Calu3 (cell line): Measurements from ENCODE around the gene LARGE1. TPM values are rescaled to one million over a fixed set of nuclear protein-coding genes. Genes with fewer than 3 reads are reported as not detected.

Experiments
- BruUV-seq: library from RNA; stranded (reverse); fragments of 400-500 nt; replicated peaks from 2 replicates; lab custom pipeline; 2021; lab: Mats Ljungman, UMichigan
- CTCF ChIA-PET: fragments of 300-600 bp; sonication (Branson Sonifier 250); formaldehyde crosslinking; loops from one replicate; lab custom pipeline; 2022; ENCODE audit warnings: antibody characterized with exemption; lab: Charles Lee
- DNase-seq: peaks from one replicate; pipeline ENCODE4 v3.0.0; 2022
- H3K27ac Mint-ChIP-seq: one replicate; pipeline ENCODE4 v1.8.0; 2022; ENCODE audit warnings: mixed read lengths; ENCODE audit not compliant: unreplicated experiment
- H3K27me3 Mint-ChIP-seq: one replicate; pipeline ENCODE4 v1.8.0; 2022; ENCODE audit warnings: mixed read lengths; ENCODE audit not compliant: unreplicated experiment
- H3K36me3 Mint-ChIP-seq: one replicate; pipeline ENCODE4 v1.8.0; 2022; ENCODE audit warnings: mild to moderate bottlenecking, moderate library complexity, mixed read lengths; ENCODE audit not compliant: insufficient read depth, unreplicated experiment
- H3K4me1 Mint-ChIP-seq: one replicate; pipeline ENCODE4 v1.8.0; 2022; ENCODE audit warnings: mild to moderate bottlenecking, low read depth, mixed read lengths; ENCODE audit not compliant: unreplicated experiment
- H3K4me3 Mint-ChIP-seq: one replicate; pipeline ENCODE4 v1.8.0; 2022; ENCODE audit warnings: mild to moderate bottlenecking, low read depth, moderate library complexity, mixed read lengths; ENCODE audit not compliant: unreplicated experiment
- H3K9me3 Mint-ChIP-seq: one replicate; pipeline ENCODE4 v1.8.0; 2022; ENCODE audit warnings: low read depth, mixed read lengths; ENCODE audit not compliant: unreplicated experiment
- intact Hi-C: fragments of 100-400 bp; cut with micrococcal nuclease; formaldehyde crosslinking; loops from one replicate; pipeline ENCODE4 v1.10.0; 2022; ENCODE audit not compliant: unreplicated experiment
- total RNA-seq: library from RNA; stranded (reverse); gene quantifications from 2 replicates; pipeline ENCODE4 v1.2.3, GENCODE V29; 2022
- TF ChIP-seq, protein P1 (sequence below): fragments of 200-600 bp; IDR thresholded peaks from one replicate; pipeline ENCODE4 v1.8.0; 2022; ENCODE audit warnings: antibody characterized with exemption; ENCODE audit not compliant: unreplicated experiment

LARGE1 gene
- total RNA-seq, 1 experiment from 2014 or later, result 11.6 TPM

DNA sequence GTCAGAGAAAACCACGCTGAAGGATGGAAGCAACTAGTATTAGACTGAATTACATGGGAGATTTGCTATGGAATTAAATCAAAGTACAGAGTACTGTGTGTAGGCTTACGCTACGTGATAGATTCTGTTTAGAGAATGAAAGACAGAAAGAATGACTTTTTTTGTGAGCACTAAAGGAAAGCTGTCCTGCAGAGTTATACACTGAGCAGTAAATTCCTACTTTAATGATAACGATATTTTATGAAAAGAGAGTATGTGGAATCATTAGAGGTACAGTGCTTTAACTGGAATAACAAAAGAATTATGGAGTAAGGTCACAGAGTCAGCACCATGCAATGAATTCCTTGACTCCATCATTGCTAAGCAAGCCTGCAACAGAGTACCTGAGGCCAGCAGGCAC, 566.8 kb downstream of the LARGE1 start:
- TF ChIP-seq, protein P1, sequence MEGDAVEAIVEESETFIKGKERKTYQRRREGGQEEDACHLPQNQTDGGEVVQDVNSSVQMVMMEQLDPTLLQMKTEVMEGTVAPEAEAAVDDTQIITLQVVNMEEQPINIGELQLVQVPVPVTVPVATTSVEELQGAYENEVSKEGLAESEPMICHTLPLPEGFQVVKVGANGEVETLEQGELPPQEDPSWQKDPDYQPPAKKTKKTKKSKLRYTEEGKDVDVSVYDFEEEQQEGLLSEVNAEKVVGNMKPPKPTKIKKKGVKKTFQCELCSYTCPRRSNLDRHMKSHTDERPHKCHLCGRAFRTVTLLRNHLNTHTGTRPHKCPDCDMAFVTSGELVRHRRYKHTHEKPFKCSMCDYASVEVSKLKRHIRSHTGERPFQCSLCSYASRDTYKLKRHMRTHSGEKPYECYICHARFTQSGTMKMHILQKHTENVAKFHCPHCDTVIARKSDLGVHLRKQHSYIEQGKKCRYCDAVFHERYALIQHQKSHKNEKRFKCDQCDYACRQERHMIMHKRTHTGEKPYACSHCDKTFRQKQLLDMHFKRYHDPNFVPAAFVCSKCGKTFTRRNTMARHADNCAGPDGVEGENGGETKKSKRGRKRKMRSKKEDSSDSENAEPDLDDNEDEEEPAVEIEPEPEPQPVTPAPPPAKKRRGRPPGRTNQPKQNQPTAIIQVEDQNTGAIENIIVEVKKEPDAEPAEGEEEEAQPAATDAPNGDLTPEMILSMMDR, result no peak
- intact Hi-C loops, result no loop called here
- no peaks in the 10 kb centered on the region for H3K36me3 Mint-ChIP-seq

DNA sequence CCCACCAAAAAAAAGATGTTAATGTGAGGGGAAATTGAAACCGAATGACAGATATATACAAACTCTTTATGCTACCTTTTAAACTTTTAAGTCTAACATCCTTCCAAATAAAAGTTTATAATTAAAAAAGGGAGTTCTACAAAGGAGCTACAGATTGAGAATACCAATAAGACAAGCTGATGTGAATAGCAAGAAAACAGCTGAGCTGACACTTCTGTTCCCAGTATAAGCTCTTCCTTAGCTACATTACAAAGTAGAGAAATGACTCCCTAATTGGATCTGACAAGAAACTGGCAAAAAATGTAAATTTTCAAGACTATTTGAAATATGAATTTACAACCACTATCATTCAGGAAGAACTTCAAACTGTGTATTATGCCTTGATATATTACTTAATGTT, 567.5 kb downstream of the LARGE1 start:
- Mint-ChIP-seq H3K4me3 (no peak overlapping the region), H3K9me3 (peaks cover 3% of the 10 kb centered on the region), H3K4me1 (peaks cover 9% of the 10 kb centered on the region), H3K27ac (no peak overlapping the region), H3K36me3 (no peaks in the 10 kb centered on the region), H3K27me3 (no peaks in the 10 kb centered on the region)
- BruUV-seq, result no TSS peak
- intact Hi-C loops, result no loop called here
- CTCF ChIA-PET, result interaction anchor here (1.0 kb wide), 1 partner anchor 16 kb away, joined by 3 read pairs; no protein-coding TSS in a partner anchor
- TF ChIP-seq, protein P1, result no peak
- no peak for DNase-seq

More for the DNA sequence above, 566.8 kb downstream of the LARGE1 start:
- Mint-ChIP-seq H3K27ac (no peak overlapping the region), H3K9me3 (peaks cover 3% of the 10 kb centered on the region), H3K27me3 (no peaks in the 10 kb centered on the region), H3K4me1 (peaks cover 9% of the 10 kb centered on the region), H3K4me3 (no peak overlapping the region)
- CTCF ChIA-PET, result no interaction called here
- DNase-seq, result no peak
- no TSS peak for BruUV-seq

- Mint-ChIP-seq H3K27ac (no peak overlapping the region), H3K4me1 (peaks cover 9% of the 10 kb centered on the region), H3K36me3 (no peaks in the 10 kb centered on the region), H3K4me3 (no peak overlapping the region), H3K27me3 (no peaks in the 10 kb centered on the region), H3K9me3 (peaks cover 7% of the 10 kb centered on the region)
- intact Hi-C loops, result no loop called here
- DNase-seq, result no peak
- TF ChIP-seq, protein P1, result no peak
- BruUV-seq, result no TSS peak
- CTCF ChIA-PET, result no interaction called here
Measured at GRCh38 chr22:33350961-33351360, 569.3 kb downstream of the LARGE1 start.

- no peaks in the 10 kb centered on the region for H3K27me3 Mint-ChIP-seq
- intact Hi-C loops, result no loop called here
Measured at GRCh38 chr22:33350491-33350890, 569.8 kb downstream of the LARGE1 start.

More at GRCh38 chr22:33350491-33350890, 569.8 kb downstream of the LARGE1 start:
- no peak overlapping the region for H3K27ac Mint-ChIP-seq
- CTCF ChIA-PET, result no interaction called here
- BruUV-seq, result no TSS peak
- peaks cover 9% of the 10 kb centered on the region for H3K4me1 Mint-ChIP-seq
- H3K36me3 Mint-ChIP-seq, result no peaks in the 10 kb centered on the region
- TF ChIP-seq, protein P1, result no peak
- no peak overlapping the region for H3K4me3 Mint-ChIP-seq
- peaks cover 7% of the 10 kb centered on the region for H3K9me3 Mint-ChIP-seq
- DNase-seq, result no peak
